Stimulated activated naive CD8-positive, alpha-beta T cell treated with anti-CD3 and anti-CD28 coated beads, Interleukin-15, amount 100 ng/mL, for 72 hours (primary cell): ENCODE data around the gene PNMA1.
A peak's percentile ranks its signal among the peaks of the same experiment; 100 is the strongest.

Experiments
- ATAC-seq: fragments of 150-1000 bp; cut with Tn5 transposase; 2 replicates; pipeline ENCODE4 v1.10.0; 2021; ENCODE audit warnings: mild to moderate bottlenecking, moderate library complexity
- DNase-seq, 2 donors: peaks; one replicate each; pipeline ENCODE4 v3.0.0; 2021 to 2022
- H3K27ac Mint-ChIP-seq, 2 donors: one replicate each; pipeline ENCODE4 v1.8.0; 2022; ENCODE audit warnings: mild to moderate bottlenecking in 2 of 2, mixed read lengths in 2 of 2, moderate library complexity in 2 of 2
- H3K27me3 Mint-ChIP-seq: one replicate; pipeline ENCODE4 v1.8.0; 2022; ENCODE audit warnings: mixed read lengths
- H3K4me1 Mint-ChIP-seq: one replicate; pipeline ENCODE4 v1.8.0; 2022; ENCODE audit warnings: mild to moderate bottlenecking, mixed read lengths
- H3K4me3 Mint-ChIP-seq, 2 donors: one replicate each; pipeline ENCODE4 v1.8.0; 2022; ENCODE audit warnings: mild to moderate bottlenecking in 2 of 2, mixed read lengths in 2 of 2, moderate library complexity in 1 of 2
- H3K9me3 Mint-ChIP-seq, 2 donors: one replicate each; pipeline ENCODE4 v1.8.0; 2022; ENCODE audit warnings: mixed read lengths in 2 of 2

PNMA1 gene

DNA sequence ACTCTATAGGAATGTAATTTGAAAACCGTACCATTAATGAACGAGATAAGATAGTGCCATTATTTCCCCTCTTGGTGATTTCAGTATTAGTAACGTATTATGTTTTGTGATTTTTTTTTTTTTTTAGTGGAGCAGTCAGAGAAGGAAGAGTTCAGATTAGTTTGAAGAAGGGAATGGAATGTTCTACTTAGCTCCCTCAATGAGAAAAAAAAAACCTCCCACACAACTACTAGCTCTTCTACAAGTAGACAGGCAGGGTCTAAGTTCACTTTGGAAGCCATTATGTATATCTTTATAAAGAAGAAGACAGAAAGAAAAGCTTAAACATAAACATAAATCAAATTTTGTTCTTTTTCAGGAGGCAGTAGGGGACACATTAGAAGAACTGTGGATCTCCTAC lies 27.3 kb downstream of the PNMA1 start:
- H3K27me3 Mint-ChIP-seq = no peaks in the 10 kb centered on the region
- H3K27ac Mint-ChIP-seq = peak overlapping the region in 1 of 2 donors; percentile 17
- no peak overlapping the region for H3K4me3 Mint-ChIP-seq
- no peak for ATAC-seq
- no peaks in the 10 kb centered on the region for H3K4me1 Mint-ChIP-seq
- H3K9me3 Mint-ChIP-seq = no peaks in the 10 kb centered on the region
- no peak for DNase-seq

DNA sequence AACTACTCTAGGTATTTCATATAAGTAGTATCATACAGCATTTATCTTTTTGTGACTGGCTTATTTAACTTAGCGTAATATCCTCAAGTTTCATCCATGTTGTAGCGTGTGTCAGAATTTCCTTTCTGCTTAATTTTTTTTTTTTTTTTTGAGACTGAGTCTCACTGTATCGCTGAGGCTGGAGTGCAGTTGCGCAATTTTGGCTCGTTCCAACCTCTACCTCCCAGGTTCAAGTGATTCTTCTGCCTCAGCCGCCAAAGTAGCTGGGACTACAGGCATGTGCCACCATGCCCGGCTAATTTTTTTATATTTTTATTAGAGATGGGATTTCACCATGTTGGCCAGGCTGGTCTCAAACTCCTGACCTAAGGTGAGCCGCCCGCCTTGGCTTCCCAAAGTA lies 28.9 kb downstream of the PNMA1 start:
- no peaks in the 10 kb centered on the region for H3K27me3 Mint-ChIP-seq
- H3K4me1 Mint-ChIP-seq = no peaks in the 10 kb centered on the region
- no peak for ATAC-seq
- H3K9me3 Mint-ChIP-seq = no peaks in the 10 kb centered on the region
- no peak for DNase-seq
- H3K27ac Mint-ChIP-seq = peak overlapping the region in 1 of 2 donors; percentile 71
- no peak overlapping the region for H3K4me3 Mint-ChIP-seq

DNA sequence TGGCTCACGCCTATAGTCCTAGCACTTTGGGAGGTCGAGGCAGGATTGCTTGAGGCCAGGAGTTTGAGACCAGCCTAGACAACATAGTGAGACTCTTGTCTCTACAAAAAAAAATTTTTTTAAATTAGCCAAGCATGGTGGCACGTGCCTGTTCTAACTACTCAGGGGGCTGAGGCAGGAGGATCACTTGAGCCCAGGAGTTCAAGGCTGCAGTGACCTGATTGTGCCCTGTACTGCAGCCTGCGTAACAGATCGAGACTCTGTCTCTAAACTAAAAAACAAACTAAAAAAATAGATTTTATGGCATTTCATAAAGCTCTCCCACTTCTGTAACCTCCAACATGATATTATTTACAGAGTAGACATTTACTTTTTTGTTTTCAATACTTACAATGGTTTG lies 29.6 kb downstream of the PNMA1 start:
- DNase-seq (no peak), ATAC-seq (no peak)
- Mint-ChIP-seq H3K27ac (no peak overlapping the region), H3K4me3 (no peak overlapping the region), H3K9me3 (no peaks in the 10 kb centered on the region), H3K27me3 (no peaks in the 10 kb centered on the region), H3K4me1 (no peaks in the 10 kb centered on the region)

DNA sequence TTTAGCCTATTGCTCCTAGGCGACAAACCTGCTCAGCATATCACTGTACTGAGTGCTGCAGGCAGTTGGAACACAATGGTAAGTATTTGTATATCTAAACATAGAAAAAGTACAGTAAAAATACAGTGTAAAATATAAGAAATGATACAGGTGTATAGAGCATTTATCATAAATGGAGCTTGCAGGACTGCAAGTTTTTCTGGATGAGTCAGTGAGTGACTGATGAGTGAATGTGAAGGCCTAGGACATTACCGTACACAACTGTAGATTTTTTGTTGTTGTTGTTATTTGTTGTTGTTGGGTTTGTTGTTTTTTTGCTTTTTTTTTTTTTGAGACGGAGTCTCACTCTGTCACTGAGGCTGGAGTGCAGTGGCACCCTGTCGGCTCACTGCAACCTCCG lies 33.4 kb downstream of the PNMA1 start:
- ATAC-seq (no peak), DNase-seq (no peak)
- H3K4me3 Mint-ChIP-seq = no peak overlapping the region
- no peaks in the 10 kb centered on the region for H3K9me3 Mint-ChIP-seq
- no peaks in the 10 kb centered on the region for H3K27me3 Mint-ChIP-seq
- H3K27ac Mint-ChIP-seq = no peak overlapping the region
- H3K4me1 Mint-ChIP-seq = no peaks in the 10 kb centered on the region

DNA sequence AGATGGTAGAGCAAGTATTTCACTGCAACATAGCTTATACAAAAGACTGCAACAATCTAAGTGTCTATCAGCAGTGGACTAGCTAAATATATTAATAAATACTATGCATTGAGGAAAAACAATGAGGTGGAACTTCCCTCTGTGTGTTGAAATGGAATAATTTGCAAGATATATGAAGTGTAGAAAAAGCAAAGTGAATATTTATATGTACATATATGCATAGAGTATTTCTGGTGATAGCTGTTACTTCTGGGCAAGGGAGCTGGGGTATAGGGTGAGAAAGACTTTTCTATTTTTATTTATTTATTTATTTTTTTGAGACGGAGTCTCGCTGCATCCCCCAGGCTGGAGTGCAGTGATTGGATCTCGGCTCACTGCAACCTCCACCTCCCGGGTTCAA lies 35.5 kb downstream of the PNMA1 start:
- Mint-ChIP-seq H3K9me3 (no peaks in the 10 kb centered on the region), H3K27ac (no peak overlapping the region), H3K27me3 (no peaks in the 10 kb centered on the region), H3K4me1 (no peaks in the 10 kb centered on the region), H3K4me3 (no peak overlapping the region)
- ATAC-seq (no peak), DNase-seq (no peak)

DNA sequence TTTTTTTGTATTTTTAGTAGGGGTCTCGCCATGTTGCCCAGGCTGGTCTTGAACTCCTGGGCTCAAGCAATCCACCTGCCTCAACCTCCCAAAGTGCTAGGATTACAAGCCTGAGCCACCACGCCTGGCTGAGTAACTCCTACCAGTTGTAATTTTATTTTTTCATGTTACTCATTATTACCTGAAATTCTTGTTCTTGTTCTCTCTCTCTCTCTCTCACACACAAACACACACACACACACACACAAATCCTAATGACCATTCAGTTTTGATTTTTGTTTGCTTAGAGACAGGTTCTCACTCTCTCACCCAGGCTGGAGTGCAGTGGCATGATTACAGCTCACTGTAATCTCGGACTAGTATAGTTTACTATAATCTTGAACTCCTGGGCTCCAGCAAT lies 39.2 kb downstream of the PNMA1 start:
- Mint-ChIP-seq H3K4me3 (no peak overlapping the region), H3K9me3 (no peaks in the 10 kb centered on the region), H3K27ac (no peak overlapping the region), H3K27me3 (no peaks in the 10 kb centered on the region), H3K4me1 (no peaks in the 10 kb centered on the region)
- no peak for DNase-seq
- no peak for ATAC-seq

DNA sequence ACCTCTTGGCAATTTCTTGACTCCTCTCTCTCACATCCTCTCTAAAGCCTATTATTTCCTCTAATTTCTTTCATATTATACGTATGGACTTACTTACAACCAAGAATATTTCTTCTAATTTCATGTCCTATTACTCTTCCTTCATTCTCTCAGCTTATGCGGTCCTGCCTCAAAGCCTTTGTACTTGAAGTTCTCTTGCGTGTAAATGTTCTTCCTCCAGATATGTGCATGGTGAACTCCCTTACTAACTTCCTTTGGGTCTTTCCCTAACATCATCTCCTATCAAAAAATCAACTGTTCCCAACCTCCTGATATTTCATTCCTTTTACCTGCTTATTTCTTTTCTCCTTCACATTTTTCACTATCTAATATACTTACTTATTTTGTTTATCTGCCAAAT lies 46.3 kb downstream of the PNMA1 start:
- H3K4me3 Mint-ChIP-seq = no peak overlapping the region
- no peaks in the 10 kb centered on the region for H3K27me3 Mint-ChIP-seq
- ATAC-seq (no peak), DNase-seq (no peak)
- no peaks in the 10 kb centered on the region for H3K4me1 Mint-ChIP-seq
- no peak overlapping the region for H3K27ac Mint-ChIP-seq
- no peaks in the 10 kb centered on the region for H3K9me3 Mint-ChIP-seq

DNA sequence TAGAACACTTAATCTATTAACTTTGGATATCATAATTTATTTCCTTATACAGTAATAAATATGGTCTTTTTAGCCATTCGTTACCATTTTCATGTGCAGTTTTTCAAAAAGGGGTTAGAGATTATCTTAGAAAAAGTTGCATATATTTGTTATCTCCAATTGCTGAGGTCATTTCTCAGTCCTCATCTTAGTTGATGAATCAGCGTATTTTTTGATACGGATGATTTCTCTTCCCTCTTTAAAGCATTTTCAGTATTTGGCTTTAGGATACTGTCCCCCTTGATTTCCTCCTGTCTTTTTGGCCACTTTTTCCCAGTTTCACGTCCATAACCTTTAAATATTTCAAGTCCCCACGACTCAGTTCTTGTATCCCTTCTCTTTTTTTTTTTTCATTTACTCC lies 47.6 kb downstream of the PNMA1 start:
- Mint-ChIP-seq H3K4me1 (no peaks in the 10 kb centered on the region), H3K9me3 (no peaks in the 10 kb centered on the region), H3K27me3 (no peaks in the 10 kb centered on the region), H3K27ac (no peak overlapping the region), H3K4me3 (no peak overlapping the region)
- no peak for DNase-seq
- no peak for ATAC-seq

DNA sequence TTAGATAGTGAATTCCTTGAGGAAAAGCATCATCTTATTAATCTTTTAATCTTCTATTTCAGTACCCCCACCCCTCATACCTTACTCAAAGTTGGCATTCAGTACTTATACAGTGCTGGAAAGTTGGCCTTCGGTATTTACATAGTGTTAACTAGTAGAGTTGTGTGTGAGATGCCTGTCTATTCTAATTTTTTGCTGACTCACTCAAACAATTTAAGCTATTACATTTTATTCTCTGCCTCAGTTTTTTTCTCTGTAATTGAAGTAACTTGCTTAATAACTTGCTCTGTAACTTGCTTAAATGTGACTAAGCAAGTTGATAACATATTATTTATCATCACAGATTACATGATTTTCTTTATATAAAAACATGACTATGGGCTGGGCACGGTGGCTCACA lies 49.1 kb downstream of the PNMA1 start:
- H3K27me3 Mint-ChIP-seq = no peaks in the 10 kb centered on the region

DNA sequence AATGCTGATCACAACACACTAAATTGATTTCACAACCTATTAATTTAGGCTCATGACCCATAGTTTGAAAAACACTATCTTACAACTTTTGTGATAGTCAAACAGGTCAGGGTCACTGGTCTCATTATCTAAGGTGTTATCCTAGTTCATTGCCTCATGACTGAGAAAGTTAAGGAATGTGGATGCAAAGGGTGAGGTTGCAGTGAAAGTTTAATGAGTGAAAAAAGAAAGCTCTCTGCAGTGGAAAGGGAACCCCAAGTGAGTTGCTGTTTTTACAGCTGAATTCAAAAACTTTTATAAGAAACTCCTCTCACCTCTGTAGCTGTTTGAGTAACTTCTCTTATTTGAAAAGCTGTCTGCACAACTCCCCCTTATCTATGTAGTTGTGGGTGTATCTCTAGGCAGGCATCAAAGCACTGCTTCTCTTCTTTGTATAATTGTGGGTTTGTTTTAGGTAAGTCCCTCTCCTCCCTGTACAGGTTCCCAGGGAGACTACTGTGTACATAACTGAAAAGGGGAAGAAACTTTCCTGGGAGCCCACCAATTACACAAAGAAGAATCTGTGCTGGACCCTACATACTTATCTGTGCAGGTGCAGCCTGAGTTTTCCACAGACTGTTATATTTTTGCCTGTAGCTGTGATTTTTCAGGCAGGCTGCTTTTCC lies 50.5 kb downstream of the PNMA1 start:
- H3K27me3 Mint-ChIP-seq = no peaks in the 10 kb centered on the region
- no peak overlapping the region for H3K4me3 Mint-ChIP-seq
- no peak overlapping the region for H3K27ac Mint-ChIP-seq
- H3K9me3 Mint-ChIP-seq = no peaks in the 10 kb centered on the region
- no peak for ATAC-seq
- DNase-seq = no peak
- no peaks in the 10 kb centered on the region for H3K4me1 Mint-ChIP-seq

More for the DNA sequence above, 49.1 kb downstream of the PNMA1 start:
- H3K4me1 Mint-ChIP-seq = no peaks in the 10 kb centered on the region
- ATAC-seq (no peak), DNase-seq (no peak)
- no peaks in the 10 kb centered on the region for H3K9me3 Mint-ChIP-seq
- no peak overlapping the region for H3K4me3 Mint-ChIP-seq
- H3K27ac Mint-ChIP-seq = no peak overlapping the region

DNA sequence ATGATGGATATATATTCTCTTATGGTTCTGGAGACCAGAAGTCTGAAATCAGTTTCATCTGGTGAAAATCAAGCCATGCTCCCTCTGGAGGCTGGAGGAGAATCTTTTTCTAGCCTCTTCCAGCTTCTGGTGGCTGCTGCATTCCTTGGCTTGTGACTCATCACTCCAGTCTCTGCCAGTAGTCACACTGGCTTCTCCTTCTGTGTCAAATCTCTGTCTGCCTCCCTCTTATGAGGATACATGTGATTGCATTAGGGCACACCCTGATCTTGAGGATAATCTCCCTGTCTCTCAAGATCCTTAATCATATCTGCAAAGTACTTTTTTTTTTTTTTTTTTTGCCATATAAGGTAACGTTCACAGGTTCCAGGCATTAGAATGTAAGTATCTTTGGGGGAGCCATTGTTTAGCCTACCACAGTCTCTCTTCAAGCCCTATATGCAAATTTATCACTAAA lies 51.7 kb downstream of the PNMA1 start:
- no peak for ATAC-seq
- H3K9me3 Mint-ChIP-seq = no peaks in the 10 kb centered on the region
- no peak overlapping the region for H3K27ac Mint-ChIP-seq
- DNase-seq = no peak
- H3K4me1 Mint-ChIP-seq = no peaks in the 10 kb centered on the region
- H3K4me3 Mint-ChIP-seq = no peak overlapping the region
- H3K27me3 Mint-ChIP-seq = no peaks in the 10 kb centered on the region

DNA sequence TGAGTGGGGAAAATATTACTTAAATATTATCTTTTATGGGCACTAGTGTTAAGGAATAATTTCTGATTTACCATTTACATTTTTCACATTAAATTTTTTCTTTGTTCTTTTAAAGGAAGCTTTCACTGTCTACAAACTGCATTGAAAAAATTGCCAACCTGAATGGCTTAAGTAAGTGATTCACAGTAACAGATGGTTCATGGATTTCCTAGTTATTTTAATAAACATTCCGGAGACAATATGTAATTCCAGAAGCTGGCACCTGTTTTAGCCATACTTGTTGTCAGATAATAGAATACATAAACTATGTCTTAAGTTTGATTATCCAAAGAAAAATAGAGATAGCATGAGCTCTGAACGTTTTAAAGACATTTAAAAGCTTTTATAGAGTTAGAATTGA lies 52.3 kb downstream of the PNMA1 start:
- H3K27ac Mint-ChIP-seq = no peak overlapping the region
- DNase-seq = no peak
- ATAC-seq = no peak
- no peaks in the 10 kb centered on the region for H3K4me1 Mint-ChIP-seq
- H3K4me3 Mint-ChIP-seq = no peak overlapping the region
- H3K27me3 Mint-ChIP-seq = no peaks in the 10 kb centered on the region
- H3K9me3 Mint-ChIP-seq = no peaks in the 10 kb centered on the region
